DND-41 (cell line): ENCODE measurements around the gene EDAR.

Experiments used
- CTCF ChIP-seq: IDR thresholded peaks from 2 replicates; pipeline ENCODE4 v1.5.1; 2012; ENCODE audit warnings: borderline replicate concordance, low read length, moderate library complexity, mild to moderate bottlenecking; ENCODE audit not compliant: poor library complexity, severe bottlenecking; ENCODE audit errors: extremely low read depth
- EZH2 ChIP-seq: IDR thresholded peaks from 3 replicates; pipeline ENCODE4 v1.6.1; 2012; ENCODE audit warnings: borderline replicate concordance, low read depth, mild to moderate bottlenecking, moderate library complexity, low read length, inconsistent platforms; ENCODE audit not compliant: severe bottlenecking

- TF ChIP-seq CTCF = no peak
- no peak for TF ChIP-seq EZH2
These were observed 55.3 kb downstream of the EDAR start for GRCh38 chr2:108933691-108934117.
